Activated CD4-positive, CD25-positive, alpha-beta regulatory T cell treated with anti-CD3 and anti-CD28 coated beads, Interleukin-2, amount 50 U/mL, for 24 hours (primary cell): ENCODE measurements around the gene MRNIP.
"Not testable (repeated sequence)": the region's sequence is repeated elsewhere in the genome, so short reads cannot be mapped to it uniquely, and the experiment has no call there.

Experiments
- ATAC-seq, 2 donors: fragments of 150-1000 bp; cut with Tn5 transposase; one replicate each; pipeline ENCODE4 v1.10.0; 2021; ENCODE audit warnings: mild to moderate bottlenecking in 1 of 2, moderate library complexity in 1 of 2

Gene MRNIP

DNA sequence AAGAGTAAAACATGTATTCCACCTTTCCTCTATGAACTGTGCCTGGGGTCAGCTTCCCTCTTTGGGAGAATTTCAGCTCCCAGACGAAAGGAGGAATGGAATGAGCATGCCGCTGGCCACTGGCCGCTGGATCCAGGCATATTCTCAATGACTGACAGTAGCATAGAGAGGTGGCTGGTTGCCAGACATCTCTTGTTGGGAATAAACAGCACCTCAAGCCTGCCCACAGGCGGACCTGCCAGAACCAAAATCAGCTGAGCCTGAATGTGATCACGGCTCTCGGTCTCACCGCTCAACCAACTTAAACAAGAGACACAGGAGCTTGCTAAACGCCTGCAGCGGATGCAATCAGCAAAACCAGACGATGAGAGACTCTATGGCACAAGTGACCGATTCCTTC, 28.5 kb upstream of the MRNIP start:
- ATAC-seq: no peak

DNA sequence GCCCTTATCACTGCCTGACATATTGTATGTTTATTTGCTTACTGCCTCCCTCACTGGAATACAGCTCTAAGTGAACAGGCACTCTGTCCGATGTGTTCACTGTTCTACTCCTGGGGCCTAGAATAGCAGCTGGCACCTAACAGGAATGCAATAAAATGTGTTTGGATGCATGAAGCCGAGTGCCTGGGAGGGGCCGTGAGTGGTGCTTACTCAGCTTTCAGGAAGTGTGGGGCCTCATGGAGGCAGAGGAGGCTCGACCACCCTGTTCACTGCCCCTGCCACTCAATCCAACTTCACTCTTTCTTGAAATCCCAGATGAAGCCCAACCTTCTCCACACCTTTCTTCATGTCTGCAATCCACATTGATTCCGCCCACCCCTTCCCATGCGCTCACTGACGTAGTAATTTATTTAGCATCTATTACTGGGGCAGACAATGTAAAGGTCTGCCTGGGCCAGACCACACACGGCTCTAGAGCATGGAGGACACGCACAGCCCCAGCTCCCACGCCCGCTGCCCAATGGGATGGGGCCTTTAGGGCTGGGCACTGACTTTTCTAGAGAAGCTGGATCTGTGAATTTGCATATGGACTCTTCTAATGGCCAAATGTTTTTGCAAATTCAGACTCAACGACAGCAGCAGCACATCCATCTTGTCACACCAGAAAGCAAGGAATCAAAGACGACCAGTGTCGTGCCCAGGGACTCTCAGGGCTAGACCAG, 27.7 kb upstream of the MRNIP start:
- no peak for ATAC-seq

DNA sequence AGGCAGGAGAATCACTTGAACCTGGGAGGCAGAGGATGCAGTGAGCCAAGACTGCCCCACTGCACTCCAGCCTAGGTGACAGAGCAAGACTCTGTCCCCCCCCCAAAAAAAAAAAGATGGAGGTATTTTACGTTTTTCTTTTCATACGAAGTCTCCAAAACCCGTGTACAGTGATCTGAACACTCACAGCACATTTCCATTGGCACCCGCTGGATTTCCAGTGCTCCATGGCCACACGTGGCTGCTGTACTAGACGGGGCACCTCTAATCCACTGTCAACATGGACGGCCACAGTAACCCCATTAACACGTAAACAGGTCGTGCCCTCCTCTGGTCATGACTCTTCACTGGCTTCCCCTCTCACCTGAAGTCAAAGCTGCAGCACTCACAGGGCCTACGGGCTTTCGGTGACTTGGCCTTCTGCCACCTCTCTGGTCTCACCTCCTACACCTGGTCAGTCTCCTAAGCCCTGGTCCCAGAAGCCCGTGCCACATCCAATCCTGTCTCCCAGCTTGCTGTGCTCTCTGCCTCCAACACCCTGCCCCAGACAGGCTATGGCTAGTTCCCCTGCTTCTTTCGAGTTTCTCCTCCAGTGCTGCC, 27.0 kb upstream of the MRNIP start:
- no peak for ATAC-seq

DNA sequence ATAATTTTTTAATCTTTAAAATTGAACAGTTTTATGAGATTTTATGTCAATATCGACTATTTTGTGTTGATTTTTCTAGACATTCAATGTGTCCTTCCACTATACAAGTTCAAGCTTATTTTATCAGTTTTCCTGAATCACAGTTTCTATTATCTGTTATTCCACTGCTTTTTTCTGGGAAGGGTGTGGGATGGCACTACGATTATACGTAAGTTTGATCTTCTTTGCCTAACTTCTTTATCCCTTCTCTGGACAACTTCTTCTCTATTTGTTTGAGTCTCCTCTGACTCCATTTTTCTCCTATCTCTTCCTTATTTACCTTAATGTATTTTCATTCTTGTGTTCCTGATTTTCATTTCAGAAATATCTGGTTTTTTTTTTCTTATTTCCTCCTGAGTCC, 24.5 kb upstream of the MRNIP start:
- ATAC-seq: no peak

DNA sequence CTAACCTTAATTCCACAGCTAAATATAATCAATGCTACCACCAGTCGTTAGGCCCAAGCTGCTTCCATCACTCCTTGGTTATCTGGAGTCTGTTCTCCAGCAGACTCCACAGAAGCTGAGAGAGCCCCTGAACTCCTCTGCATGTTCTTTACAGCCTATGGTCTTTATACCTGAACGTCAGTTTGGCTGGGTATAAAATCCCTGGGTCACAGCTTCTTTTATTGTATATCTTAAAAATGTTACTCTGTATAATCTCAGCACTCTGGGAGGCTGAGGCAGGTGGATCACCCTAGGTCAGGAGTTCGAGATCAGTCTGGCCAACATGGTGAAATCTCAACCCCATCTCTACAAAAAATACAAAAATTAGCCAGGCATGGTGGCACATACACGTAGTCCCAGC, 23.7 kb upstream of the MRNIP start:
- no peak for ATAC-seq

DNA sequence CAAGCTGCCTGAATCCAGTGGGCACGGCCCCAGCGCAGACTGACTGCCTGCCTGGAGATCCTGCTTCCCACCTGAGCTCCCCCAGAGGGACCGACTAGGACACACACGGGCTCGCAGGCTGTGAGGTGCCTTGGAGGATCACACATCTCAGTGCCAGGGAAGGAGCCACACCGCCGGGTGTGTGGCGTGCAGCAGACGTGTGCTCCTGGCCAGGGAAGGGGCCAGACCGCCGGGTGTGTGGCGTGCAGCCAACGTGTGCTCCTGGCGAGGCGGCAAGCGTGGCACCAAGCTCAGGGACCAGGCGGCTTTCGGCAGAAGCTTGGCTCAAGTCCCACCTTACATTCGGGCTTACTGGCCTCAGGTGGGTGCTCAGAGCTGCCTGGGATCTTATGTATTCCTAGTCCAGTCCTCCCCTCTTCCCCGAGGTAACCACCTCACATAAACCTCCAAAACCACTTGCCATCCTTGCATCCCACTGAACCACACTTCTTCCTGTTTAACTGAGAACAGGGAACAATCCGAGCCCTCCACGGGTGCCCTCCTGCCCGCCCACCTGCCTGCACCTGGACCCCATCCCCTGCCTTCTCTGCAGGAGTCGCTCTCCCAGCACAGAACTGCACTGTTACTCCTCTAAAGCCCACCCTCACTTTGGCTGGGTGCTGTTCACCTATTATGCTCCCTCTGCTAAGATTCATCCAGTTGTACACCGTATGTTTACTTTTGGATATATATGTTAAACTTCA, 22.4 kb upstream of the MRNIP start:
- ATAC-seq: no peak

DNA sequence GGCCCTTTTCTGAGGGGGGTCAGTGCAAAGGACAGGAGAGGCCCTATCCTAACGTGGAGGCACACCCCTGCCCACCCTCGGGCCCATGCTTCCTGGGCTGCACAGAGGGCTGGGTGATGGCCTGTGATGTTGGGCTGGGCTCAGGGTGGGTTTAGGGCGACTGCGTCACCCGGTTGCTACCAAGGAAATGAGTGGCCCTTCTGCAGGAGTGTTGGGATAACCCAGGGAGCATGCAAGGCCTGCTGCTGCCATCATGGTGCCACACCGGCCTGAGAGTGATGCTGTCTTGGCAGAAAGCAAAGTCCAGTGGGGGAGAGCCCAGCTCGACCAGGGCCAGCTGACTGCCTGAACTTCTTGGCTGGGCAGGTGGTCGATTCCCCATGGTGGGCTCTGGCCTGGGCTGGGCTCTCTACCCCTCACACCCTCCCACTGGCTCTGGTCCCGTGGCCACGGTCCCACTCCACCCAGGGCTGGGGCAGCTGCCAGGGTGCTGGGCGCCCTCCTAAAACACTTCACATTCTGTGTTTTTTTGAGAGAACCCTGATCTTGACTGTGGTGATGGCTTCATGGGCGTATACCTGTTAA, 21.5 kb upstream of the MRNIP start:
- ATAC-seq: no peak

DNA sequence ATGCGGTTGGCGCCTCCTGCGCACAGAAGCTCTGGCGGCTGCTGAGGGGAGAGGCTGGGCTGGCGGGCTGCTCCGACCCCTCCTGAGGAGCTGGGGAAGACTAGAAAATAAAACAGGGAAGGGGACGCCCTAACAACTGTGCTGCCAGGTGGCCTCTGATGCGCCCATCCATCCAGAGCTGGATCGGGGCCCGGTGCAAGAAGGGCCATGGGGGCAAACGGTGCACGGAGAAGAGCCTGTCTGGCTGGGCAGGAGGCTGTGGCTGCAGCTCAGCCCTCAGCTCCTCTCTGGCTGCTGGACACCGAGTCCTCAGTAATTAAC, 21.0 kb upstream of the MRNIP start:
- ATAC-seq: no peak

DNA sequence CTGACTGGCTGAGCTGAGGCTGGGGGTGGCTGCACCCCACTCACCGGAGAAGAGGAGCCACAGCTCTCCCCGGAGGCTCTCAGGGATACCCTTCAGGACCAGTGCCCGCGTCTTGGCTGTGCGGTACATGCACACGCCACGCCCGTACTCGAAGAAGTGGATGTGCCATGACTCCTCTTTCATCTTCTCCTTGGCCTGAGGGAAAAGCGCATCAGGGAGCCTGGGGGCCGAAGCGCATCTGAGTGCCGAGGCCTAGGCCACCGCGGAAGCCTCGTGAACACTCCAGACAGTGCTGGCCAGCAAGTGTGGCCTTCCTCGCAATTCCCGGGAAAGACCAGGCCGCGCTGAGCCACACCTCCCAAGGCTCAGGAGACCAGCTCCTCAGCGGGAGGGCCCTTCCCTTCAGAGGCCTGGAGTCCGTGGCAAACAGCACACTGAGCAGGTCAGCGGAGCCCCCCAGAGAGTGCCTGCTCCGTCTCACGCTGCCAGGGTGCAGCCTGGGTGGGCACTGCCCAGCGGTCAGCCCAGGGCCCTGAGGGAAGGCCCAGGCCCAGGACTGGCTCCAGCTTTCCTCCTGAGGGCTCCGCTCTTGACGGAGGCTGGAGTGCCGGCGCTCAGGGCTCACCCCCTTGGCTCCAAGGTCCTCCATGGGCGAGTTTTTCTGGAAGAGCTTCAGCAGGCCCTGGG, 20.5 kb upstream of the MRNIP start:
- no peak for ATAC-seq

DNA sequence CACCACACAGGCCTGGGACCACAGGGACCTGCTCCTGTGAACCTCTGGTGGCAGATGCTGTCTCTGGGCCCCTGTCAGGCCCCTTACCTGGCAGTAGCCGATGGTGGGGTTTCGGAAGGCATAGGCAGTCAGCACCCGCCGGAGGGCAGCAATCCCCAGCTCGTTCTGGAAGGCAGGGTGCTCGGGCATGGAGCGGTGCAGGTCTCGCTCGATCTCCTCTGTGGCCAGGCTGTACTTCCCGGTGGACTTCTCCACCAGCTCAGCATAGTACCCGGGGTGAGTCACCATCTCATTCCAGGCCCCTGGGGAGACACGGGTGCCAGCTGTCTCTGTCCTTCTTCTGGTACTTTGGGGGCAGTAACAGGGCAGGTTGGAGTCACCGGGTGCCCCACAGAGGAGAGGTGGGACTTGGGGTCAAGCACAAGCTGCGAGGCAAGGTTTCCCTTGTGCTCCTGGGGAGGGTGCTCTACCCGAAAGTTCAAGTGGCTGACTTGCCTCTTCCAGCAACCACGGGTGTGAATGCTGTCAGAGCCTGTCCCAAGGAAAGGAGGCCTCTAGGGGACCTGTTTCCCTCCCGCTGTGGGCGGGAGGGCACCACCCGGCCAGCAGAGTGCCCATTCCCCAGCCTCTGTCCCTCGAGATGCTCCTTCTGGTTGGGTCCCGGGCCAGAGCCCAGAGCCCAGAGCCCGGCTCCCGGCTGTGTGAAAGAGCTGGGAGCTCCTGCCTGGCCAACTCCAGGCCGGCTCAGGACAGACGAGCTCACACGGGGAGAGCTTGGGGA, 19.8 kb upstream of the MRNIP start:
- peak in 1 of 2 donors; percentile 10 for ATAC-seq

DNA sequence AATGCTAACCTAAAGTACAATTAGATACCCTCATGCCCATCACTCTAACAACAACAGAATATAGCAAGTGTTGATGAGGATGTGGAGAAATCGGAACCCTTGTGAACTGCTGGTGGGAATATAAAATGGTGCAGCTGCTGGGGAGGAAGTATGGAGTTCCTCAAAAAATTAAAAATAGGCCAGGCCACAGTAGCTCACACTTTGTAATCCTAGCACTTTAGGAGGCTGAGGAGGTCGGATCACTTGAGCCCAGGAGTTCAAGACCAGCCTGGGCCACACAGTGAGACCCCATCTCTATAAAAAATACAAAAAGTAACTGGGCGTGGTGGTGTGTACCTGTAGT, 18.0 kb upstream of the MRNIP start:
- ATAC-seq: no peak

DNA sequence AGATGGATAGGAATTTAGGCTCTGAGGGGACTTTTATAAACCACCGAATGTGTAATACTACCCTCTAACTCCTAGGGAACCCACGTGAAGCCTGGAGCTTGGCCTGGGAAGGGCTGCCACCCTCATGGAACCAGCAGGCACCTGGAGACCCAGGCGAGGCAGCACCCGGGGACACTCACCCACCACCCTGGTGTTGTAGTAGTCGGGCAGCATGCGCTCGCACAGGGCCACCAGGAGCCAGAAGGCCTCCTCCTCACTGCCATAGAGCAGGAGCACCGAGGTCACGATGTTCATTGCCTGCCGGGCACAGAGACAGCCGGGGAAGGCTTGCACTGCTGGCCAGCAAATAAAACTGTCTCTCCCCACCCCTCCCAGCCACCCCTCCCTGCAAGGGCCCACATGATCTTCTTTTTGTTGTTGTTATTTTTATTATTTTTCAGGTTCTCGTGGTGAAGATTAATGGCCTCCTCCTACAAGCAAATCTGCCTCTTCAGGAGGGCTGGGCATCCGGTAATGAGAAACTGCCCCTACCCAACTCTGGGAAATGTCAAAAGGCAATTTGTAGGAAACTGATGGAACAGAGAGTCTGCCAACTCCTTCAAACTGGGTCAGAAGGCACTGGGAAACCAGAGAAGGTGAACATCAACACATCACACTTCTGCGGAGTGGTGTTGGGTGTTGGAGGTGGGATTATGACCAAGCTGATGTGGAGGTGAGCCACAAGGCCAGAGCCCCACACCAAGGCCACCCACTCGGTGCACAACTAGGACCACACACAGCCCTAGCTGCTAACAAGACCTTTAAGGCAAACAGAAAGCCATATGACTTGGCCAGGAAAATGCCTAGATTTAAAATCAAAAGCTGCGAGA, 17.4 kb upstream of the MRNIP start:
- no peak for ATAC-seq

DNA sequence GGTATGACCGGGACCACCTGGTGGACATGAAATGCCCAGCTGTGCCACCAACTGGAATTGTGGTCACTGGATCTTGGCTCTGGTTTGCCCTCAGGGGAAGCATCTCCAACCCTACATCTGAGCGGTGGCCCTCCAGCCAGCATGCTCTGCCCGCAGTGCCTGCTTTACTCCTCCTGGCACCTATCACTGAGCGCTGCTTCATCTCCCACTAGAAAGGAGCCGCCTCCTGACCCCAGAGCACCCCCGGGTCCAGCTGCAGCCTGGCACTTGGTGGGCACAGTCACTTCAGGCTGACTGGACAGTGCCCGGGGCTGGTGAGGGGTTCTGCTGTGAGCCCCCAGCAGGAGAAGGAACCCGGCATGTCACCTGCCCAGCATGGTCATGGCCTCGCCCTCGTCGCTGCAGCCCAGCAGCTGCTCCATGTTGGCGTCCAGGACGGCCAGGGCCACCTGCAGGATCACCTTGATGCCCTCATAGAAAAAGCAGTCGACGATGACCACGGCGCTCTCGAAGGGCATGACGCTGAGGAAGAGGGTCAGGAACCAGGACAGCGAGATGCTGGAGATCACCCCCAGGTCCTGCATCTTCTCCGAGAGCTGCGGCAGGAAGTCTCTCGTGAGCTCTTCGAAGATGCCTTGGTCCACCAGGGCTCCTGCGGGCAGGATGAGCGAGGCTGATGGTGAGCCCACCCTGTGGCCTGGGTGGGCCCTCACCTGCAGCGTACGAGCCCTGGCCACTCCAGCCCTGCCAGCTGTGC, 16.1 kb upstream of the MRNIP start:
- ATAC-seq: no peak

DNA sequence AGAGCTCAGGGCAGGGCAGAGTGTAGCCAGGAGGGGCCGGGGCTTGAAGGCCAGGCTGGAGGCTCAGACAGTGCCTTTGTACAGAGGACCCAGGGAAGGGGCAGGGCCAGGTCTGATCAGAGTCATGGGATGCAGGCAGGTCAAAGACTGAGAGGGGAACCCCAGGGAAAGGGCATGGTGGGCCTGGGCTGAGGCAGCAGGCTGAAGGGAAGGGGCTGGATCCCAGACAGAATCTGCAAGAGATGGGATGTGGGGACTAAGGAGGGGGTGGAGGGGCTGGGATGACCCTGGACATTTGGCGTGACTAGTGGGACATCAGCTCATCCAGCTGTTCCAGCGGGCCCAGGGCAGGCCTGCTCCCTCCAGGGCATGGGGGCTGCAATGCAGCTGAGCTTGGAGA, 15.5 kb upstream of the MRNIP start:
- ATAC-seq: no peak

DNA sequence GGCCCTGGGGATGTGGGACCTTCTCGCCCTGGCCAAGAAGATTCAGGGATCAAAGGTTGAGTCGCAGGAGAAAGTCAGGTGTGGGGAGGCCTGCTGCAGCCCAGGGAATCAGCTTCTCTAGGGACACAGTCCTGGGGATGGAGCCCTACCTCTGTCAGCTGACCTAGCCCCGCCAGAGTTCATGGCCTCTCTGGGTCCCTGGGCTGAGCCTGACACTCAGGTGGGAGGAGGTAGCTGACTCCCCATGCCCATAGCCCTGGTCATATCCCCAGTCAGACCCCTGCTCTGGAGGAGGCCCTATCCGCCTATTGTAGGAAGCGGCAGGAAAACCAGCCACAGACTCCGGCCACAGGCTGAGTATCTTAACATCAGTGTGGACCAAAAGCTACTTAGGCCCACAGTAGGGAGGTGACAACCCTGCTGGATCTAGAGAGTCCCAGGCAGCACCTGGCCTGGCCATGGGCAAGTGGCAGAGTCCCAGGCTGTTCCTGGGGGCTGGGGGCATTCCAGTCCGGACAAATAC, 15.0 kb upstream of the MRNIP start:
- no peak for ATAC-seq

DNA sequence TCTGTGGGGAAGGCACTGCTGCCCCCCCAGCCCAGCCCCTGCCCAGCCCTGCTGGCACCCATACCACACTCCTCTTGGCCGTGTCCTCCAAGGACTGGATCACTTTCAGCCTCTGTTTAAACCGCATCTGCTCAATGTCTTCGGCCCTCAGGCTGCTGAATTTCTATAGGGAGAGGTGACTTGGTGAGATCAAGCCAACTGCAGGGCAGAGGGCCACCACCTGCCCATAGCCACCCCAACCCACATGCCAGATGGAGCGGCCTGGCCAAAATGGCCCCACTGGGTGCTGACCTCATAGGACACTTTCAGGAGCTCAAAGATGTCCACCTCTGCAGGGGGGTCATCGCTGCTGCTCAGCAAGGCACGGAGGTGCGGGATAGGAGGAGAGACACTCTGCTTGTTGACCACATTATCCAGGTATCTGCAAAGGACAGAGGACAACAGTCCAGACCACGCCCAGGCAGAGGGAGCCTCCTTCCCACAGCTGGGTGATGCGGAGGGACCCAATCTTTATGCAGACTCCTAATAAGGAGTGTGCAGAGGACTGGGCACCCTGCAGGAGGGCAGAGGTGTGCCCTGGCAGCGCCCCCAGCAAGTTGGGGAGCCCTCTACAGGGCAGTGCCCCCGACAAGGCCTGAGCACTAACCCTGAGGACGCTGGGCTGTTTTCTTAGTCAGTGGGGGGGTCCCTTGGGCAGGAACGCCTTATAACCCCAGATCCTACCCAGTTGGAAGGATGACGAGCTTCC, 14.4 kb upstream of the MRNIP start:
- no peak for ATAC-seq

DNA sequence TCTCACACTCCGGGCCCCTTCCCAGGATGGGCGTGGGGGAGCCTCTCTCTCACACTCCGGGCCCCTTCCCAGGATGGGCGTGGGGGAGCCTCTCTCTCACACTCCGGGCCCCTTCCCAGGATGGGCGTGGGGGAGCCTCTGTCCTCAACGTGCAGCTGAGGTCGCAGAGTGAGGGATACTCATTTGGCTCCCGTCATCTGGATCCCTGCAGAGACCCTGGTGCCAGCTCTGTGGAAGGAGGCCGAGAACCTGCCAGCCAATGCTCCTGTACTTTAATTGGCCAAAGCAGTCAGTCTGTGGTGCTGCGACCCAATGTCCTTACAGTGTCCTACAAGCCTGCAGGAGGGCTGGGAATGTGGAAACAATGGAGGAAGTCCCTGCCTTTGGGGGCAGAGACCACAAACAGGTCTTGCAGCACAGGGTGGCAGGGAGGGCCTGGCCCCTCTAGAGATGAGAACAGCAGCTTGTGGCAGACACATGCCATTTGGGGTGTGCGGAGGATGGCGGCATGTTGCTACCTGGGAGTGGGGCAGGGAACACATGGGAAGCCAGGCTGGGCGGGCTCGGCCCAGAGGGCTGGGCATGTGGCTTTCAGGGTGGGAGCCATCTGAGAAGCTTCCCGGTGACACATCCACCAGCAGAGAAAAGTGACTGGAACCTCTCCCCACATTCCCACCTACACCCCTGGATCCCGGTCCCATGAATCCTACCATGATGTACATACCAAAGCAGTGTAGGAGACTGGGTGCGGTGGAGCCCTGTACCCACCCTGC, 13.6 kb upstream of the MRNIP start:
- no peak for ATAC-seq

DNA sequence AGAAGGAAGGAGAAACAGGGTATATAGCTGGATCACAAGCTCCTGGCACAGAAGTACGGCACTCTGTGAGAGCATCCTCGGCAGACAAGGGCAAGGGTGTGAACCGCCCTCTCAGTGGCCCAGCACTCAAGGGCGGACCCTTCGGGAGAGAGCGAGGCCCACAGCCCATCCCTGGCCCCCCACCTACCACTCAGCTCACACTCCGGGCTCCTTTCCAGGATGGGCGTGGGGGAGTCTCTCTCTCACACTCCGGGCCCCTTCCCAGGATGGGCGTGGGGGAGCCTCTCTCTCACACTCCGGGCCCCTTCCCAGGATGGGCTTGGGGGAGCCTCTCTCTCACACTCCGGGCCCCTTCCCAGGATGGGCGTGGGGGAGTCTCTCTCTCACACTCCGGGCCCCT, 12.9 kb upstream of the MRNIP start:
- ATAC-seq: not testable (repeated sequence)

DNA sequence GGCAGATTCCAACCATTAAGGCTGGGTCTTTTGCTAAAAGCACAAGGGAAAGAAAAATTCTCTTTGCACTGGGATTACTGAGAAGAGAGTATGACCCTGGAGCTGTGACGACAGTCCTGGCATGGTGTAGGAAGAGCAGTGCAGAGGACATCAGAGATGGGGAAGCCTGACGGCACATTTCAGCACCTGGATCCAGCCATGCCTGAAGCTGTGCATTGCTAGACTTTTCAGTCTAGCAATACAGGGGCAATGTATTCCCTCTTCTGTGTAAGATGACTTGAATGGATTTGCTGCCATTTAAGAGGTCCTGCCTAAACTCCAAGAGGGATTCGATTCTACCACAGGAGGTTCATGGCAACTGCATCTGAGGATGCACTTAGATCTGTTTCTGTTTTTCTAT, 12.3 kb upstream of the MRNIP start:
- ATAC-seq: no peak
